Measurements from ENCODE around the gene UNC5A.

UNC5A gene

DNA sequence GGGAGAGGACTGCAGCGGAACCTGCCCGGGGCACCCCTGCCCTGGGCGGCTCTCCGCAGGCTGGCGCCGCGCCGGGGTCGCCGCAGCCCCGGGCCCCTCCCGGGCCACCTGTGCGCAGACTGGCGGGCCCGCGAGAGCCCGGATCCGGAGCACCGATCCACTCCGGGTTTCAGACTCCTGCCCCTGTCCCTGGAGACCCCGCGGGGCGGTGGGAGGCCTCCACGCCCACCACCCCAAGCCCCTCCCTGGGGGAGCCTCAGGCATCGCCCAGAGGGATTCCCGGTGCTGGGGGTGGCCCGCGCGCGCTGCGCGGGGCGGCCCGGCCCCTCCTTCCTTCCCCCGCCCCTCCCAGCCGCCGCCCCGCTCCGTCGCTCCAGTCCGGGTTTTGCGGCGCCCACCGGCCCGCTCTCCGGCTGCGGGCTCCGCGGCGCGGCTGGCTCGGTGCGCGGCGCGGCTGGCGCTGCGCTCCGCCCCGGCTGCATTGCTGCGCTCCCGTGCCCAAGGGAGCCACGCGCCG, at the start of gene UNC5A:
TSS of gene UNC5A (plus strand) at position 479 of the 517 bp plus-strand sequence. CDS start 192 bp downstream, outside the sequence.
- no peak for DNase-seq

DNA sequence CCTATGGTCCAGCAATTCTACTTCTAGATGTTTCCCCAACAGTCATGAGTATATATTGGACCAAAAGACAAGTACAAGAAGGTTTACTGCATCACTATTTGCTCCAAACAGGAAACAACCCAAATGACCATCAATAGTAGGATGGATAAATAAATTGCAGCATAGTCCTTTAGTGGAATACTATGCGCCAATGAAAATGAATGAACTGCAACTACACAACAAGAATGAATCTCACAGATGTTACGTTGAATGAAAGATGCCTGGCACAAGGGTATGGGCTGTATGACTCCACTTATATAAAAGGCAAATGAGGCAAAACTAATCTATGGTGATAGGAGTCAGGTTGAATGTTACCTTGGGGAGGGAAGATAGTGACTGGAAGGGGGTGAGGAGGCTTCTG, 48.6 kb upstream of the UNC5A start:
- no peak for DNase-seq

DNA sequence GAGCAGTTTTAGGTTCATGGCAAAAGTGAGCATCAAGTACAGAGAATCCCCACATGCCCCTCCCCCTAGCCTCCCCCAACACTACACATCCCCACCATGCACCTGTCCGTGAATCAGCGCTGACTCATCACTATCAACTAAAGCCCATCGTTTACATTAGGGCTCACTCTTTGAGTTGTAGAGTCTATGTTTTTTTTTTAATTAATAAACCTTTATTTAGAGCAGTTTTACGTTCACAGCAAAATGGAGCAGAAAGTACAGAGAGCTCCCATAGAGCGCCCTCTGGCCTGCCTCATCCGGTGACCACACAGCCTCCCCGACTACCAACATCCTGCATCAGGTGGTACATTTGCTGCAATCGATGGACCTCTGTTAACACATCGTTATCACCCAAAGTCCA, 47.9 kb upstream of the UNC5A start:
- no peak for DNase-seq

GRCh38 chr5:176765687-176766086, 44.7 kb upstream of the UNC5A start:
- DNase-seq = no peak

GRCh38 chr5:176768174-176768970, 42.0 kb upstream of the UNC5A start:
- no peak for DNase-seq

DNA sequence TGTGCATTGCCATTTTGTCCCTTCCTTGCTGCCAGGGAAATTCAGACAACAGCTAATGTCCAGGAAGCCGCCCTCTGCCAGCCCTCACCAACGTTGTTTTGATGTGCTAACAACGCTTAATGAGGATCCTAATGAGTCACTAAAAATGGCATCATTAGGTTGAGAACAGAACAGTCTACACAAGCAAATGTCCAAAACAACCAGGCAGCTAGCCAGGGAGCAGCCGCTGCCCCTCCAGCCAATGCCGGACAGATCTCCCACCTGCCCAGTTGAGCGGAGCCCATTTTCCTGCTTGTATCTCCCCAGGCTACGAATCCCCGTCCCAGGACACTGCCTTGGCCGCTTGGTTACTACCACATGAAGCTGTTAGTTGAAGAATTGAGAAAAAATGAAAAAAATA, 40.4 kb upstream of the UNC5A start:
- DNase-seq = no peak

DNA sequence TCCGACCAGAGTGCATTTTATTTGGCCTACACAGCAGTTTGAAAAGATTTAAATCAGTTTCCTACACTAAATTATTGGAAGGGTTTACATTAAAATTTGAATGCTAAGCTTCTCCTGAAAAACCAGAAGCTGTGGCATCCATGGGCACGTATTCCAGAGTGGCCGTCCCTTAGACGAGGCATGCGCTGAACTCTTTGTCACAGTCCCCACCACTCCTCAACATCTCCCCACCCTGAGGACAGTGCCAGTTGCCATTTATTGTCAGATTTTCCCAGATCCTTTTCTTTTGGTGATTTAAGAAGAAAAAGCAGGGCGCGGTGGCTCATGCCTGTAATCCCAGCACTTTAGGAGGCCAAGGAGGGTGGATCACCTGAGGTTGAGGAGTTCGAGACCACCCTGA, 39.9 kb upstream of the UNC5A start:
- no peak for DNase-seq

DNA sequence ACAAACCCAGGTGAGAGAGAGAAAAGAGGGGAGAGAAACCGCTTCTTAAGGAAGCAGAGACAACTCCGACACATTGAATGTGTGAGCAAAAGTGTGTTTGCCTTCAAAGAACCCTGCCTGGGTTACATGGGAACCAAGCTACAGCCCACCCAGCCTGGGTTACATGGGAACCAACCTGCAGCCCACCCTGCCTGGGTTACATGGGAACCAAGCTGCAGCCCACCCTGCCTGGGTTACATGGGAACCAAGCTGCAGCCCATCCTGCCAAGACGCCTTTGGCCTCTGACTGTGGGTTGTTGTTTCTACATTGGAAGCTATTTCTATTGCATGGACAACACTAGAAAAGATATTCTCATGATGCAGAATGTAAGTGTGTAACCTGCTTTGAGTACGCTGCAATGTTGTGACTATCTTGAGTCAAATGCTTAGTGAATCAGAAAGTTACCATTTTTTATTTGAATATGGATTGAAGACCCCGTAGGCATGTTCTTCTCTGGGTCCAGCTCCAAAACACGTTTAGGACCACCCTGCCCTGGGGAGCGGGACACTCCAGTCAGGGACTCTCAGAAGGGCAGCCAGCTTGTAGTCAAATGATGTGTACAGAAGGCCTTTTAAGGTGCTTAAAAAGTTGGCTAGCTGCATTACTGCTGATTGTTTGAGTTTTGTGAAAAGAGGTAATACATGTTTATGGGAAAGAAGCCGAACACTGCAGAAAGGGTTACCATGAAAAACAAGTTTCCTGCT, 39.1 kb upstream of the UNC5A start:
- no peak for DNase-seq

DNA sequence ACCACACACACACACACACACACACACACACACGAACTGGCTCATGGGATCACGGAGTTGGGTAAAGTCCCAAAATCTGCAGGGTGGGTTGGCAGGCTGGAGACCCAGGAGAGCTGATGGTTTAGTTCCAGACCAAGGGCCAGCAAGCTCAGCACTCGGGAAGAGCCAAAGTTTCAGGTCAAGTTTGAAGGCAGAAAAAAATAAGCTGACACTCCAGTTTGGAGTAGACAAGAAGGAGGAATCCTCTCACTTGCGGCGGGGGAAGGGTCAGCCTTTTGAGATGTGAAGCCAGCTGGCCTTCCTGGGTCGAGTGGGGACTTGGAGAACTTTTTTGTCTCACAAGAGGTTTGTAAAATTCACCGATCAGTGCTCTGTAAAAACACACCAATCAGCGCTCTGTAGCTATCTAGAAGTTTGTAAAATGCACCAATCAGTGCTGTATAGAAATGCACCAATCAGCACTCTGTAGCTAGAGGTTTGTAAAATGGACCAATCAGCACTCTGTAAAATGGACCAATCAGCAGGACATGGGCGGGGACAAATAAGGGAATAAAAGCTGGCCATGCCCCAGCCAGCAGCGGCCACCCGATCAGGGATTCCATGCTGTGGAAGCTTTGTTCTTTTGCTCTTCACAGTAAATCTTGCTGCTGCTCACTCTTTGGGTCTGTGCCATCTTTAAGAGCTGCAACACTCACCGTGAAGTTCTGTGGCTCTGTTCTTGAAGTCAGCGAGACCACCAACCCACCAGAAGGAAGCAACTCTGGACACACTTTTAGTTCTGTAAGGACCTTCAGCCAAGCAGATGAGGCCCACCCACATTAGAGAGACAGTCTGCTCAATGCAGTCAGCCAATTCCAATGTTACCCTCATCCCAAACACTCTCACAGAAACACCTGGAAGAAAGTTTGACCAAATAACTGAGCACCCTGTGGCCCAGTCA, 37.8 kb upstream of the UNC5A start:
- DNase-seq = no peak

GRCh38 chr5:176773408-176774035, 36.8 kb upstream of the UNC5A start:
- DNase-seq = no peak

DNA sequence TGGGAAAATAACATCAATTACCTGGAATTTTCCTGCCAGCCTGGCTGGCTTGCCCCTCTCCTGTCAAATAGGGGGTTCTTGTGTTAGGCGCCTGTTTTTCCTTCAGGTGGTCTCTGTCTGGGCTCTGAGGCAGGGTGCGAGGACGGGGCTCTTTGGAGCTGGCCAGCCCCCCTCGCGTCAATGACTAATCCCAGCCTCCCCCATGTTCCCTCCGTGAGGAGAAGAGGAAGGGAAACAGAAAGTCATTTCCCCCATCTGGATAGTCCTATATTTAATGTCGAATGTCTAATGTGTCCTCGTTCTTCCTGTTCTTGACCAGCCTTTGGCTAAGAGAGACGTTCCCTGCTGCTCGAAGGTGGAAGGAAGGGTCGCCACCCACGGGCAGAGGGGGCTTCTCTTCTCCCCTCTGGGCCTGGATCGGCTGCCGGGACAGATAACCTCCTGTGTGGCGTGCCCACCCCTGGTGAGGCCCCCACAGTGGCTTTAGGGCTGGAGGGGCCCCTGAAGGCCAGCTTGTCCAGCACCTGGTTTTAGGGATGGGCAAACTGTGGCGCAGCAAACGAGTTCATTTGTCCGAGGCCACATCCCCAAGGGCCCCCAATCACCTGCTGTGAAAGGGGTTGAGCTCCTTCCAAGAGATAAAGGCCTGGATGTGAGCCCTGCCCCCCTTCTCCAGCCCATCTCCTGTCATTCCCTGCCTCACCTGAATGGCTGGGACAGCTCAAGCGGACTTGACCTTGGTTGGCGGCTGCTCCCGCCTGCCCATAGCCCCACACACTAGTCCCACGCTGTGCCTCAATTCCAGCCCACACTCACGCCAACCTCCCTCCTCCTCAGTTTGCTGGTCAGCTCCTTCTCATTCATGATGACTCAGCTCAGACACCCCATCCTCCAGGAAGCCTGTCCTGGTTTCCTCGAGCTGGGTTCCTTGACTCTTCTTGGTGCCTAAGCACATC, 35.9 kb upstream of the UNC5A start:
- DNase-seq = no peak

DNA sequence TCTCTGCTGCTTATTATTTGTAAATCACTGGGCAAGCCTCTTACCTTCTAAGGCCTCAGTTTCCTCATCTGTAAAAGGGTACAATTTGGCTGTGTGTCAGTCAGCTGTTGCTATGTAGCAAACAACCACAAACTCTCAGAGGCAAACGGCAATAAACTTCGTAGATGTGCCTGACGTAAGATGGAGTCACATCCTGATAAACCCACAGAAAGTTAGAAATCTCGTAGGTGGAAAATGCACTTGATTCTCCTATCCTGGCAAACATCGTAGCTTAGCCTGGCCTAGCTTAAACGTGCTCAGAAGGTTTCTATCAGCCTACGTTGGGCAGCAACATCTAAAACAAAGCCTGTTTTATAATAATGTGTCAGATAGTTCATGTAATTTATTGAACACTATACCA, 35.0 kb upstream of the UNC5A start:
- no peak for DNase-seq

GRCh38 chr5:176776141-176776865, 34.1 kb upstream of the UNC5A start:
- DNase-seq = no peak

GRCh38 chr5:176776916-176777315, 33.4 kb upstream of the UNC5A start:
- DNase-seq = no peak

GRCh38 chr5:176778921-176779465, 31.4 kb upstream of the UNC5A start:
- DNase-seq = no peak

DNA sequence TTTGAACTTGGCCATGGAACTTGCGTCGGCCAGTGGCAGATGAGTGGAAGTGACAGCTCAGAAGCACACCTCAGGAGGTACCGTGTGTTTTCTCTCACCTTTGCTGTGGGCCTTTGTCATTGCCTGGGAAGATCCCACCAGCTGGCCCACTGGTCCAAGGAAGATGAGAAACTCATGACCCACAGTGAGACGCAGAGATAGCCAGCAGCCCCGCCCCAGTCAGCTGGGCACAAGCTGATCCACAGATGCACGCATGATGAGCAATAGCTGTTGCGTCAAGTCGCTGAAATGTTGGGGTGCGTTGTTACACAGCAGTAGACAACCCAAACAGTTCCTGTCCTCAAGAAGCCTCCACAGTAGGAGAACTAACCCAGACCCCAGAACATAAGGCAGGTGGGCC, 30.8 kb upstream of the UNC5A start:
- DNase-seq = no peak

DNA sequence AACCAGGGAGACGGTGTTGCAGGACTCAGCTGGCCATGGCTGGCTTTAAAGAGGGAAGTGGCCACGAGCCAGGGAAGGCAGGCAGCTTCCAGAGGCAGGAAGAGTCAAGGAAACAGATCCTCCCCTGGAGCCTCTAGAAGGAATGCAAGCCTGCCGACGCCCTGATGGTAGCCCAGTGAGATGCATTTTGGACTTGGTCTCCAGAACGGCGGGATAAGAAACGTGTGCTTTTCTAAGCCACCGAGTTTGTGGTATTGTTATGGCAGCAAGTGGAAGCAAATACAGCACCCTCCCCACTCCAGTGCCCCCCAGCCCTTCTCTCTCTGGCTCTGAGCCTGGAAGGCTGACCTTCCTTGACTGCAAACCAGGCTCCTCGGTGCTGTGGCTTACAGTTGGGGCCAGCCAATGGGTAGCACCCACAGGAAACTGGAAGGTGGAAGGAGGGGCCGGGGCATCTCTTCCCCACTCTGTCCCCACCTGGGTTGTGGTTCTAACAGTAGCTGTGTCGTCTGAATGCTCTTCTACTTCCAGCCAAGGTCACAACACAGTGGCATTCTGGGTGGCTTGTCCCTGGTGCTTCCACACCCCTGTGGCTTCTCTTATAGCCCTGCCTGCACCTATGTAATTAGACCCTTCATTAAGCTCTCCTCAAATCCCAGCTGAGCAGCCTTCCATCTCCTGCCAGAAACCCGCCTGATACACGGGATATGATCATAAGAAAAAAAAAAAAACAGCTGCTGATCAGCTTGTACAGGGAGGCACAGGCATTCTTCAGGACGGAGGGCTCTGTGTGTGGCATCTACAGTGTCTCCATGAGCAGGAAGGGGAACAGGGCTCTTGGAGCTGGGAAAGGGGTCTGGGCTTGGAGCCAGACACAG, 29.9 kb upstream of the UNC5A start:
- no peak for DNase-seq

- no peak for DNase-seq
Observed at GRCh38 chr5:176781054-176781375, 29.3 kb upstream of the UNC5A start.

Data from NCI-H2107 (cell line).